Stimulated activated CD8-positive, alpha-beta memory T cell treated with anti-CD3 and anti-CD28 coated beads, Interleukin-4, amount 100 ng/mL, for 48 hours (primary cell): ENCODE data around the gene DHCR24.

Experiments
- DNase-seq: peaks from one replicate; pipeline ENCODE4 v3.0.0-alpha.2; 2020

DHCR24 gene

DNA sequence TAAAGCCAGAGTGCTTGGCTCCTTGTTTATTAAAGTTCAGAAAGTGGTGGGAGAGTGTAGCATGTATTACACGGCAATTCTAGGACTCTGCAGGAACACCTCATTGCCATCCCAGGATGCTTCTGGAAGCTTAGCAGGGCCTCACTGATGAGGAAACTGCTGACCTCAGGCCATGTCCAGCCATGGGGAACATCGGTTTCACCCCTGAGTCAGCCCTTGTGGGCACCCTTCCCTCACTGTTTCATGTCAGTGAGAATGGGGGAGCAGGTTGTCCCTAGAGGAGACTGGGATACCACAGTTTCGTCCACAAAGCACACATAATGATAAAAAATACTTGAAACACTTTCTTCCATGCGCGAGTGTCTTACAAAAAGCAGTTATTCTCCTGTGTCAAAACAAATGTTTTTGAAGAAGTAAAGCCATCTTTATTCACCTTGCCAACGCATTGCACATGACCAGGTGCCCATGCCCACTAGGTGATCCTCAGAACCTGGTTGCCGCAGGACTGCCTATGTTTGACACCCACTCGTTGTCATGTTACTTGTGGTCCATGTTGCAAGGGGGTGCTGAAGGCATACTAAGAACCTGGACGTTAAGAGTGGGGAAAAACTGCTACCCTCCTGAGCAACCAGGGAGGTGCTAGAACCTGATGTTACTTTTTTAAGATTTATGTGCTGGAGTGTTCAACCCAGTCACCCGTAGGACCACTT, 44.6 kb downstream of the DHCR24 start:
- DNase-seq: no peak

GRCh38 chr1:54839824-54840223, 47.2 kb downstream of the DHCR24 start:
- DNase-seq: no peak

DNA sequence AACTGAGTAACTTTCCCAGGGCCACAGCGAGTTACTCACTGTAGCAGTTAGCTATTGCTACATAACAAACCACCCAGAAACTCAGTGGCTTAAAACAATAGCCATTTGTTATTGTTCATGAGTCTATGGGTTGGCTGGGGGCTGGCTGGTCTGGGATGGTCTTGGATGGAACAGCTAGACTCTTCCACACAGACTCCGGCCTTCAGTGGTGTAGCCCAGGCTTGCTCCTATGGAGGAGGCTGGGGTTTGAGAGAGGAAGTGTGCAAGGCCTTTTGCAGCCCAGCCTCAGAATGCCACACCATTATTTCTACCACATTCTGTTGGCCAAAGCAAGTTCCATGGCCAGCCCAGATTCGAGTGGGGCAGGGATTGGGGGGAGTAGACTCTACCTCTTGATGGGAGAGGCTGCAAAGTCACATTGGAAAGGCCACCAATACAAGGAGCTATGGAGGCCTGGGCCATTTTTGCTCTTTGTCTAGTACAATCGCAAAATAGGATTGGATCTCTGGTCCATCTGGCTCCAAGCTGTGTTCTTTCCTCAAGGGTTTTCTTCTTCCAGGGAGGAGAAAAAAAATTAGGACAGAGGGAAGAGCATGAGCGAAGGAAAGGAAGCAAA, 48.3 kb downstream of the DHCR24 start:
- no peak for DNase-seq

GRCh38 chr1:54837002-54837853, 49.8 kb downstream of the DHCR24 start:
- DNase-seq: no peak

GRCh38 chr1:54836594-54836993, 50.4 kb downstream of the DHCR24 start:
- no peak for DNase-seq

GRCh38 chr1:54835970-54836369, 51.0 kb downstream of the DHCR24 start:
- no peak for DNase-seq

- no peak for DNase-seq
Observed at GRCh38 chr1:54835131-54835898, 51.7 kb downstream of the DHCR24 start.

GRCh38 chr1:54834007-54834541, 52.9 kb downstream of the DHCR24 start:
- DNase-seq: no peak

- DNase-seq: no peak
Observed at GRCh38 chr1:54833121-54833520, 53.9 kb downstream of the DHCR24 start.

DNA sequence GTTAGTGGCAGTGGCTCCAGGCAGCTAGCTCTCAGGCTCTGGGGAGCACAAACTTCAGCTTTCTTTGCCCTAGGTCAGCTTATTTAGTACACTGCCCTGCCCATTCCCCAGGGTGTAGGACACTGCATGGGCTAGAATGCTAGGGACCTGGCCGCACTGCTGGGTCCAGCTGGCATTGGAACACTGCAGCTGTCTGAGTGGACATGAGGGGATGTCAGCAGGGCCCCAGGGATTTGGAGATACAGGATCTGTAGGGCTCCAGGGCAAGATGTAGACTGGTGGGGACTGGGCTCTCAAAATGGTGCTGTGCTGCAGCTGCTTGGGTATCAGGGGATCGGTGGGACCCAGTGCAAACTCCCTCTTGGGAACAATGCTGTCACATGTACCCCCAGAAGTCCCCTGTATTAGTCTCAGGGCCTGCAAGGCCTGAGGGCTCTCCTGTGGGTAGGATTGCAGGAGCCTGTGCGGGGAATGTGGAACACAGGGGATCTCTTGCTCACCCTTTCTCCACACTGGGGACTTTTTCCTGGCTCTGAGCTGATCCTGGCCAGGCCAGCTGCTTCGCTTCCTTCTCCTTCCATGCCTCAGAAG, 60.7 kb downstream of the DHCR24 start:
- no peak for DNase-seq

DNA sequence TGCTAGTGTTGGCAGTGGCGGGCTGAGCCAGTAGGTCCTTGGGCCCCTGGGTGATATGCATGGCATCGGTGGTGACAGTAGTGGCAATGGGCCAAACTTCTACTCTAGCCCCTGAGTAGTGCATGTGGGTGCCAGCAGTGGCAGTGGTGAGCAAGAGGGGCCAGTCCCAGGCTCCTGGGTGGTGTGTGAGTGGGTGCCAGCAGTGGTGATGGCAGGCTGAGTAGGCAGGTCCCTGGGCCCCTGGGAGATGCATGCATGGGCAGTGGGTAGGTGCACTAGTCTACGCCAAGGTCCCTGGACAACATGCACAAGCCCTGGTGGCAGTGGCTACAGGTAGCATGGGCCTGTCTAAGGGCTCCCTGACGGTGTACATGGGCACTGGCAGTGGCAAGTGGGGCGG, 61.3 kb downstream of the DHCR24 start:
- DNase-seq: no peak

DNA sequence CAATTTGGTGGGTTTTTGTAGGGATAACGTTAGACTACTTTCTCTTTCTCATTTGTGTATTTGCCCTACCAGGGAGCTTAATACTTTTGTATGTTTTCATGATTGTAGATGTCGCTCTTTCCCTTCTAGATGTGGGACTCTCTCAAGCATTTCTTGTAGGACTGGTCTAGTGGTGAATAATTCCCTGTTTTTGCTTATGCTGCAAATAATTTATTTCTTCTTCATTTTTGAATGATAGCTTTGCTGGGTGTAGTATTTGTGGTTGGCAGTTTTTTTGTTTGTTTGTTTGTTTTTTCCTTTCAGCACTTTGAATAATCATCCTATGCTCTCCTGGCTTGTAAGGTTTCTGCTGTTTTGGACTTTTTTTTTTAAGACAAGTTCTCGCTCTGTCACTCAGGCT, 63.3 kb downstream of the DHCR24 start:
- DNase-seq: no peak

DNA sequence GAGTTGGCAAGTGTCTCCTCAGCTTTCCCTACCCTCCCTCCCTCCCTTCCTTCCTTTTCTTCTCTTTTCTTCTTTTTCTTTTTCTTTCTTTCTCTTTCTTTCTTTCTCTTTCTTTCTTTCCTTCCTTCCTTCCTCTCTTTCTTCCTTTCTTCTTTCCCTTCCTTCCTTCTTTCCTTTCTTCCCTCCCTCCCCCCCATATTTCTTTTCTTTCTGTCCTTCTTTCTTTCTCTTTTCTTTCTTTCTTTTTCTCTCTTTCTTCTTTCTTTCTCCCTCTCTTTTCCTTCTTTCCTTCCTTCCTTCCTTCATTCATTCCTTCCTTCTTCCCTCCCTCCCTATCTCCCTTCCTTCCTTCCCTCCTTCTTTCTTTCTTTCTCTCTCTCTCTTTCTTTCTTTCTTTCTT, 67.3 kb downstream of the DHCR24 start:
- DNase-seq: no peak

DNA sequence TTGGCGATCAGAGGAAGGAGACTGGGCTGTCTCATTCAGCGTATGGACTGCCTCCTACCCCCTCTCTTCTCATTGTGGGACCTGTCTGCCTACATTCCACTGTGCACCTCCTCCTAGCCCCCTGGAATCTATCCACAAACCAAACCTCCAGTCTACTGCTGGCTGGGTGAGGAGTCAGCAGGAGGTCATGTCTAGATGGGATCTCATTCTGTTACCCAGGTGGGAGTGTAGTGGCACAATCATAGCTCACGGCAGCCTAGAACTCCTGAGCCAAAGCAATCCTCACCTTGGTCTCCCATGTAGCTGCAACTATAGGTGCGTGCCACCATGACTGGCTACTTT, 67.8 kb downstream of the DHCR24 start:
- DNase-seq: no peak

- no peak for DNase-seq
Observed at GRCh38 chr1:54818461-54819194, 68.4 kb downstream of the DHCR24 start.

GRCh38 chr1:54816951-54817350, 70.0 kb downstream of the DHCR24 start:
- DNase-seq: no peak

- DNase-seq: no peak
Observed at GRCh38 chr1:54816130-54816529, 70.9 kb downstream of the DHCR24 start.

DNA sequence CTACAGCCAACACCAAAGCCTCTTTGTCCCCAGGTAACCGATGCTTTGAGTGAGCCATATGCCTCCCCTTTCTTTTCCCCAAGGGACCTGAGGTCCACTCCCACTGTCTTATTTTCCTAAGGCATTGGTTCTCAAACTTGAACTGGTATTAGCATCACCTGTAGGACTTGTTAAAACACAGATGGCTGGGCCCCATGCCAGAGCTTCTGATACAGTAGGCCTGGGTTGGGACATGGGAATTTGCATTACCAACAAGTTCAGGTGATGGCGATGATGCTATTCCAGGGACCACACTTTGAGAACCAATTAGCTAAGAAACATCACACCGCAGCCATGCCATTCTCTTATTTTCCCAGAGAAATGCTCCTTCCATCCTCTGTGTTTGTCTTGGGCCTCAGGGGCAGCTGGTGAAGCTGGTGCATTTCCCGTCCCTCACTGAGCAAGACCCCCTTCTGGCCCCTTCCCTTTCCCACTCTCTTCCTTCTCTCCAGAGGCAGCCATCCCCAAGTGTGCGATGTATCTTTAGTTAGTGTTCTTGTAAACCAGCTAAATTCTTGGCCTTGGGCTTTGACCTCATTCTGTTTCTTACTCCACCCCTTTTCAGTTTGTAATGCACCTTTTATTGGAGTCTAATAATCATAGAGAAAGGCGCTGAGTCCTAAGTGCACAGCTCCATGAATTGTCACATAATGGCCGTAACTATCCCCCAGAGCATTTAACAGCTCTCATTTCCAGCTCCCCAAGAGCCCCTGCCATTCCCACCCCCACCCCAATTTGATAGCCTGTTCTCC, 71.7 kb downstream of the DHCR24 start:
- DNase-seq: no peak

DNA sequence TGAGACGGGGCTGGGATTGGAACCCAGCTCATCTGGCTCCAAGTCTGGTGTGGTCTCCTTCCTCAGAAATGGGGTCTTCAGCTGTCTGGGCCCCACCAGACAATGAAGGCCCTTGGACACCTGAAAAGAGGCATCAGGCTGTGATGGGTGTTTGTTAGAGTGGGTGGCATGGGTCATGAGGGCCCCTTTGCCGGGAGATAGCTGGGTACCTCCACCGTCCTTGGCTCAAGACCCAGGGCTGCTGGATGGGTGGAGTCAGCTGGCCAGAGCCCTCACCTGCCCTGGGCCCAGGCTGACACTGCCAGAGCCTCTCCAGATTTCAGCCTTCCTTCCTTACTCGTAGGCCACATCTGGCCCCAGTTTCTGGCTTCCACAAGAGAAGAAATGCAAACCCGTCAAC, 72.4 kb downstream of the DHCR24 start:
- DNase-seq: no peak

DNA sequence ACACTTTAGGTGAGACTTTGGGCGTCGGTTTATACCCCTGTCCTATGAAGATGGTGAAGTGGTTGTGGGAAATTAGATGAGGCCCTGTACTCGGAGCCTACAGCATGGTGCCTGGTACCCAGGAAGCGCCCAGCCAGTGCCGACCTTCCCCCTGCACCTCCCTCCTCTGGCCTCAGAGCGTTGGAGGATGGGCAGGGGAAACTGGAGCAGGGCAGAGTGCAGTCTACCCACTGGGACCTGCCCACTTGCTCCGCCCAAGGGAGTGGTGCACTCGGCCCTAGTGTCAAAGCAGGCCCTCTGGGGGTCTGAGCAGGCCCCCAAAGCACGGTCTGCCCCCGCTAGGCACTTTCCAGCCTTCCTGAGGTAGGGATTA, 72.9 kb downstream of the DHCR24 start:
- DNase-seq: no peak

GRCh38 chr1:54813485-54814125, 73.4 kb downstream of the DHCR24 start:
- no peak for DNase-seq
